ENCODE data around the gene SERPINE2. TPM values are rescaled to one million over a fixed set of nuclear protein-coding genes. Genes with fewer than 3 reads are reported as not detected.
A peak's percentile ranks its signal among the peaks of the same experiment; 100 is the strongest.

SERPINE2 gene
- total RNA-seq, 1 experiment from 2014 or later, result 231 TPM

DNA sequence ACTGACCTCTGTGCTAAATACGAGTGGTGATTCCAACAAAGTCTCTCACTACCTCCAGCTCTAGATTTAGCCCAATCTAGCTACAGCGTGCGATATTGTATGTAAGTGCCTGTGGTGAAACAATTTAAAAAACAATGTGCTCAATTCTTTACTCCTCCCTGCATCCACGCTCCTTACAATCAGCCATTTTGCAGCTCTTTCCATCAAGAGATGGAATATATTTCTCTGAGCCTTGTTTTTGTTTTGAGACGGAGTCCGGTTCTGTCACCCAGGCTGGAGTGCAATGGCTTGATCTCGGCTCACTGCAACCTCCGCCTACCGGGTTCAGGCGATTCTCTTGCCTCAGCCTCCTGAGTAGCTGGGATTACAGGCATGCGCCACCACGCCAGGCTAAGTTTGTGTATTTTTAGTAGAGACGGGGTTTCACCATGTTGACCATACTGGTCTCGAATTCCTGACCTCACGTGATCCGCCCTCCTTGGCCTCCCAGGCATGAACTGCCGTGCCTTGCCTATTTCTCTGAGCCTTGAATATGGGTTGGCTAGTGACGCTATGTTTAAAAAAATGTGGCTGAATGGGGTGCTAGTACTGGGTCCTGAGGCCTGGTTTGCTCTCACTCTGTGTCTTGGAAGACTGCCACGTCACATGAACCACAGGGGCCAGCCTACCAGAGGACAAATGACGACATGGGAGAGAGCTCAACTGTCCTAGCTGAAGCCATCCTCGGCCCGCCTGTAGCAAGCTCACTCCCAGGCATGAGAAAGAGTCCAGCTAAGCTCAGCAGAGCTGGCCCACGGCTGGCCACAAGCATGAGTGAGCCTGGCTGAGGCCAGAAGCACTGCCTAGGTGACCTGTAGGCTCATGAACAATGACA, 108.7 kb downstream of the SERPINE2 start:
- intact Hi-C loops (cut with micrococcal nuclease), result no loop called here
- DNase-seq (ENCODE audit: unreplicated experiment), result no peak
- Mint-ChIP-seq H3K4me1 (ENCODE audit: insufficient read depth, unreplicated experiment) (peaks cover 22% of the 10 kb centered on the region), H3K27ac (ENCODE audit: low read depth, unreplicated experiment) (no peak overlapping the region), H3K36me3 (ENCODE audit: insufficient read depth, unreplicated experiment) (no peaks in the 10 kb centered on the region), H3K9me3 (ENCODE audit: unreplicated experiment) (no peaks in the 10 kb centered on the region), H3K4me3 (ENCODE audit: unreplicated experiment) (no peak overlapping the region), H3K27me3 (ENCODE audit: insufficient read depth, unreplicated experiment) (no peaks in the 10 kb centered on the region)
- TF ChIP-seq, protein P1, sequence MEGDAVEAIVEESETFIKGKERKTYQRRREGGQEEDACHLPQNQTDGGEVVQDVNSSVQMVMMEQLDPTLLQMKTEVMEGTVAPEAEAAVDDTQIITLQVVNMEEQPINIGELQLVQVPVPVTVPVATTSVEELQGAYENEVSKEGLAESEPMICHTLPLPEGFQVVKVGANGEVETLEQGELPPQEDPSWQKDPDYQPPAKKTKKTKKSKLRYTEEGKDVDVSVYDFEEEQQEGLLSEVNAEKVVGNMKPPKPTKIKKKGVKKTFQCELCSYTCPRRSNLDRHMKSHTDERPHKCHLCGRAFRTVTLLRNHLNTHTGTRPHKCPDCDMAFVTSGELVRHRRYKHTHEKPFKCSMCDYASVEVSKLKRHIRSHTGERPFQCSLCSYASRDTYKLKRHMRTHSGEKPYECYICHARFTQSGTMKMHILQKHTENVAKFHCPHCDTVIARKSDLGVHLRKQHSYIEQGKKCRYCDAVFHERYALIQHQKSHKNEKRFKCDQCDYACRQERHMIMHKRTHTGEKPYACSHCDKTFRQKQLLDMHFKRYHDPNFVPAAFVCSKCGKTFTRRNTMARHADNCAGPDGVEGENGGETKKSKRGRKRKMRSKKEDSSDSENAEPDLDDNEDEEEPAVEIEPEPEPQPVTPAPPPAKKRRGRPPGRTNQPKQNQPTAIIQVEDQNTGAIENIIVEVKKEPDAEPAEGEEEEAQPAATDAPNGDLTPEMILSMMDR (IDR thresholded peaks at IDR 0.05; ENCODE audit: unreplicated experiment), result no peak
- ChIA-PET CTCF (interaction anchor here (0.6 to 0.8 kb wide), 2 partner anchors 131 to 959 kb away, joined by 3 read pairs; no protein-coding TSS in a partner anchor), POLR2A (interaction anchor here (1.2 kb wide), 1 partner anchor 10 kb away, joined by 3 read pairs; no protein-coding TSS in a partner anchor)
- no TSS peak for BruUV-seq (replicated peaks)

DNA sequence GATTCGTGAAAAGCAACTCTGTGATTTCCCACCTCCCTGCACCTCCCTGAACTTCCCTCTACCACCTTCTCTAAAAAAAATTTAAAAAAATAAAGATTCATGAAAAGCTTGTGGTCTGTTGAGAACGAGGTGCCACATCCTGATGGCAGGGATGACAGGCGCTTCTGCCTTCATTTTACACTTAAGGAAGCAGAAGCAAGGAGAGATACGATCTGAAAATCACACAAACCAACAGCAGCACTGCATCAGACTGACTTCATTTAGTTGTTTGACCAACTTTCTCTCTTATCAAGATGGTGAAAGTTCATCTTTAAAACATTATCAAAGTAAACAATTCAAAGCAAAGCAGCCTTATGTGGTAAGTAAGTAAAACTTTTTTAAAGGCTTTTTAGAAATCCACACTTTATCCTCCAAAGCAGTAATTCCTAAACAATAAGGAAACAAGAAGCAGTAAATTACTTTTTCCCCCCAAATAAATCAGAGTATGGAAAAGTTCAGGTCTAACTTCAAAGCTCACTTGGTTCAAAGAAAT, 109.4 kb downstream of the SERPINE2 start:
- CTCF ChIA-PET, result interaction anchor here (0.8 to 1.3 kb wide), 2 partner anchors 14 to 958 kb away, joined by 3 to 4 read pairs; no protein-coding TSS in a partner anchor
- no peak overlapping the region for H3K4me3 Mint-ChIP-seq (ENCODE audit: unreplicated experiment)
- BruUV-seq (replicated peaks), result no TSS peak
- H3K4me1 Mint-ChIP-seq (ENCODE audit: insufficient read depth, unreplicated experiment), result peaks cover 17% of the 10 kb centered on the region
- TF ChIP-seq, protein P1 (IDR thresholded peaks at IDR 0.05; ENCODE audit: unreplicated experiment), result no peak
- POLR2A ChIA-PET, result interaction anchor here (0.6 to 1.2 kb wide), 2 partner anchors 10 to 326 kb away, joined by 3 read pairs; no protein-coding TSS in a partner anchor
- intact Hi-C loops (cut with micrococcal nuclease), result no loop called here
- DNase-seq (ENCODE audit: unreplicated experiment), result no peak
- no peak overlapping the region for H3K27ac Mint-ChIP-seq (ENCODE audit: low read depth, unreplicated experiment)
- no peaks in the 10 kb centered on the region for H3K27me3 Mint-ChIP-seq (ENCODE audit: insufficient read depth, unreplicated experiment)
- no peaks in the 10 kb centered on the region for H3K36me3 Mint-ChIP-seq (ENCODE audit: insufficient read depth, unreplicated experiment)
- no peaks in the 10 kb centered on the region for H3K9me3 Mint-ChIP-seq (ENCODE audit: unreplicated experiment)

DNA sequence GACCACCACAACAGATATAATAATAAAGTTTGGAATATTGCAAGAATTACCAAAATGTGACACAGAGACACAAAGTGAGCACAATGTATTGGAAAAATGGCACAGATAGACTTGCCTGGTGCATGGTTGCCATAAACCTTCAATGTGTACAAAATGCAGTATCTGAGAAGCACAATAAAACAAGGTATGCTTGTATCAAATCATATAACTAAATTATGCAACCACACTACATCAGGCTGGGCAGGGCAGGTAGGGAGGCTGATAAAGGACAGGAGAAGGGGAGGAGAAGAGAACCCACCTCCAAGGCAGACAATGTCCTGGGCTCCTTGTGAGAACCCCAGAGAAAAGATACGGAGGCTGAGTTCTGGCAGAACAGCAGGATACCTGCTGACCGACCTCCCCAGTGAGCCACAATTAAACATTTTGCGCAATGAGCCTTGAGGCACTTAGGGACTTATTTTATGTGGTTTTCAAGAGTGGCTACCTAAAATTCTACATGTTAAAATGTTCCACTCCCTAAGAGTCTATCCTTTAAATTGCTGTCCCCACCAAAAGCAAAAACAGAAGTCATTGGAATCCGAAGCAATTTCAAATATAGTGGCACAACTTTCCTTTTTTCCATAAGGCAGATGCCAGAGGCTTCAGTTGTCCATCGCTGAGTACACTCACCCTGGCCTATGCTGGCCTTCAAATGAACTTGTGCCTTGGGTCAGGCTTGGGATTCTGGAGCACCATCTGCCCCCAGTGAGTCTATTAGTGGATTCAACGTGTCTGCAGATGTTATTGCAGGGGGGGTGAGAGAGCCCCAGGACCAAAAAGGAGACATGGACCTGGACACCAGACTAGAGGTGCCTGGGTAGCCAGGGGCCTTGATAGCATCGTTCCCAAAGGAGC, 110.7 kb downstream of the SERPINE2 start:
- no TSS peak for BruUV-seq (replicated peaks)
- Mint-ChIP-seq H3K9me3 (ENCODE audit: unreplicated experiment) (no peaks in the 10 kb centered on the region), H3K36me3 (ENCODE audit: insufficient read depth, unreplicated experiment) (no peaks in the 10 kb centered on the region), H3K4me1 (ENCODE audit: insufficient read depth, unreplicated experiment) (peaks cover 15% of the 10 kb centered on the region), H3K27me3 (ENCODE audit: insufficient read depth, unreplicated experiment) (no peaks in the 10 kb centered on the region), H3K27ac (ENCODE audit: low read depth, unreplicated experiment) (no peak overlapping the region), H3K4me3 (ENCODE audit: unreplicated experiment) (no peak overlapping the region)
- intact Hi-C loops (cut with micrococcal nuclease), result no loop called here
- POLR2A ChIA-PET, result no interaction called here
- peak; percentile 39 for DNase-seq (ENCODE audit: unreplicated experiment)
- TF ChIP-seq, protein P1 (IDR thresholded peaks at IDR 0.05; ENCODE audit: unreplicated experiment), result no peak
- CTCF ChIA-PET, result interaction anchor here (1.3 kb wide), 1 partner anchor 15 kb away, joined by 4 read pairs; no protein-coding TSS in a partner anchor
